Activated naive CD8-positive, alpha-beta T cell treated with anti-CD3 and anti-CD28 coated beads, Interleukin-2, amount 50 U/mL, for 24 hours (primary cell): ENCODE results near the gene GTF2I.
"Not testable (repeated sequence)": the region's sequence is repeated elsewhere in the genome, so short reads cannot be mapped to it uniquely, and the experiment has no call there.

ENCODE experiments used
- ATAC-seq: fragments of 150-1000 bp; cut with Tn5 transposase; one replicate; pipeline ENCODE4 v1.10.0; 2021
- DNase-seq: peaks from one replicate; pipeline ENCODE4 v3.0.0; 2021
- H3K27ac Mint-ChIP-seq: one replicate; pipeline ENCODE4 v1.8.0; 2021; ENCODE audit warnings: mild to moderate bottlenecking, mixed read lengths
- H3K27me3 Mint-ChIP-seq: one replicate; pipeline ENCODE4 v1.8.0; 2021; ENCODE audit warnings: mixed read lengths
- H3K36me3 Mint-ChIP-seq: one replicate; pipeline ENCODE4 v1.8.0; 2021; ENCODE audit warnings: low read depth, mixed read lengths
- H3K4me1 Mint-ChIP-seq: one replicate; pipeline ENCODE4 v1.8.0; 2021; ENCODE audit warnings: mixed read lengths
- H3K4me3 Mint-ChIP-seq: one replicate; pipeline ENCODE4 v1.8.0; 2021; ENCODE audit warnings: mild to moderate bottlenecking, moderate library complexity, mixed read lengths
- H3K9me3 Mint-ChIP-seq: one replicate; pipeline ENCODE4 v1.8.0; 2021; ENCODE audit warnings: mixed read lengths

GTF2I gene

DNA sequence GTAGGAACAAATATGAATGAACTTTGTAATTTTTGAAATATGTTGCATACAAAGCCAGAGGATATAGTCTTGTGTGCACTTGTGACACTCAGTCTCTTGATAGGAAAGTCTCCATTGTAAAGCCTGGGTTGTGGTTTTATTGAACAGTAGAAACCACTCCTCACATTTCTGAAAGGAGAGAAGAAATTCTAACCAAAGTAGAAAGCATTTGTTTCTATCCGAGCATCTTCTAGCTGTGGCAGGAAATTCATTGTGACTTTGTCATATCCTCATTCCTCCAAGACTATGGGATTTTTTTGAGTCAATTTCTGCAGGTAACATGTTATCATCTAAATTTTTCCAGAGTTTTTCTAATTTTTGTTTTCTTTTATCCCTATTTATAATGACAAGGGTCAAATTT is 60.8 kb downstream of the GTF2I start:
- DNase-seq (no peak), ATAC-seq (no peak)
- H3K4me3 Mint-ChIP-seq = no peak overlapping the region
- no peaks in the 10 kb centered on the region for H3K4me1 Mint-ChIP-seq
- no peak overlapping the region for H3K27ac Mint-ChIP-seq
- H3K36me3 Mint-ChIP-seq = peaks cover 50% of the 10 kb centered on the region
- no peaks in the 10 kb centered on the region for H3K9me3 Mint-ChIP-seq
- no peaks in the 10 kb centered on the region for H3K27me3 Mint-ChIP-seq

DNA sequence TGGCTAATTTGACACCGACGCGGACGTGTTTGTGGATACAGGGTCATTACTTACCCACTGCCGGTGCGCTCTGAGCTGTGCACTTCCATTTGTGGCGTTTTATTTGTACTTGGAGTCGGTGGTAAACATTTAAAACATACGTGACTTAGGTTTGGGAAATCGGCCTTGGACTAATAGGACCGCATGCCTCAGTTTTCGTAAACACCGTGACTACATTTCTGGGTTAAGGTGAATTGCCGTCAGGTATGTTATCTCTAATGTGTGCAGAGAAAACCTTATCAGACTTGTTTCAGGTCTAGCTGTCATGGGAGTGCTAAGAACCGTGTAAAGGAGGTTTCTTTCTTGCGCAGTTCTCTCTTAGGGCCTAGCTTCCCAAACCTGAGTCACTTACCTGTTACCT is 64.6 kb downstream of the GTF2I start:
- Mint-ChIP-seq H3K27ac (no peak overlapping the region), H3K4me1 (no peaks in the 10 kb centered on the region), H3K4me3 (no peak overlapping the region), H3K27me3 (no peaks in the 10 kb centered on the region), H3K9me3 (no peaks in the 10 kb centered on the region), H3K36me3 (peaks cover 44% of the 10 kb centered on the region)
- ATAC-seq (no peak), DNase-seq (no peak)

DNA sequence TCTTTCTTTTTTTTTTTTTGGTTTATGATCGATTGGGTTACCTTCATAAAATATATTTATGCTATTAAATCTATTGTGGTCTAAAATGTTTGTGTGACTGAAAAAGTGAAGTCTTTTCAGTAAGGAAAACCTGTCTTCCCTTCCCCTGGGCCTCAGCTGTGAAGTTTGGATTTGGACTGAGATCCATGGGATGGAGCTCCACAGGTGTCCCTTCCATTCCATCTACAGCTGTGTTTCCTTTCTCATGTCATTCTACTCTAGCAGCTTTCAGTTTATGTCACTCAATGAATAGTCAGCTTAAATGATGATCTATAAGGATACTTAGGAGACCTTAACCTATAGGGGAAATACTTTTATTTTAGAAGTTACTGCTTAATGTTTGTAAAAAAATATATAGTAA is 68.3 kb downstream of the GTF2I start:
- H3K27ac Mint-ChIP-seq = no peak overlapping the region
- no peak for ATAC-seq

DNA sequence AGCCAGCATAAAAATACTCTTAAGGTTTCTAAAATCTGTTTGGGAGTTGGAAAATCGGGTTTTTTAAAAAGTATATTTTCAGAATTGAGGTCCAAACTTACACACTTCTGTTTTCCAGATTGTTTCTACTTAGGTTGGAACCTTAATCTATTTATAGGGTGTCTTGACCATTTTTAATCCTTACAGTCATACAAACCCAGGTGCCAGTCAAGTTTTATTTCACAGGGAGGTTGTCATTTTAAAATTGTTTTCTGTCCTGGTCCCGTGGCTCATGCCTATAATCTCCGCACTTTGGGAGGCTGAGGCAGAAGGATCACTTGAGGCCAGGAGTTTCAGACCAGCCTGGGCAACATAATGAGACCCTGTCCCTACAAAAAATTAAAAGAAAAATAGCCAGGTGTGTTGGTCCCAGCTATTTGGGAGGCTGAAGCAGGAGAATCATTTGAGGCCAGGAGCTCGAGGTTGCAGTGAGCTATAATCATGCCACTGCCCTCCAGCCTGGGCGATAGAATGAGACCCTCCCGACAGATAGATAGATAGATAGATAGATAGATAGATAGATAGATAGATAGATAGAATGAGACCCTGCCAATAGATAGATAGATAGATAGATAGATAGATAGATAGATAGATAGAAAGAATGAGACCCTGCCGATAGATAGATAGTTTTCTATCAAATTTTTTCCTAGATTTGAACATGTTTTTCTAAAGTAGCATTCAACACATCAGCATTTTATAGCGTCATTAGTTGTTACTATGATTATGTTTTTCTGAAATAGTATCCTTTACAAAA is 69.0 kb downstream of the GTF2I start:
- Mint-ChIP-seq H3K9me3 (no peaks in the 10 kb centered on the region), H3K4me3 (no peak overlapping the region), H3K4me1 (no peaks in the 10 kb centered on the region), H3K36me3 (peaks cover 24% of the 10 kb centered on the region), H3K27me3 (no peaks in the 10 kb centered on the region), H3K27ac (no peak overlapping the region)
- no peak for DNase-seq
- no peak for ATAC-seq

More for the DNA sequence above, 68.3 kb downstream of the GTF2I start:
- no peaks in the 10 kb centered on the region for H3K27me3 Mint-ChIP-seq
- H3K9me3 Mint-ChIP-seq = no peaks in the 10 kb centered on the region
- no peaks in the 10 kb centered on the region for H3K4me1 Mint-ChIP-seq
- H3K4me3 Mint-ChIP-seq = no peak overlapping the region
- DNase-seq = no peak
- H3K36me3 Mint-ChIP-seq = peaks cover 25% of the 10 kb centered on the region

DNA sequence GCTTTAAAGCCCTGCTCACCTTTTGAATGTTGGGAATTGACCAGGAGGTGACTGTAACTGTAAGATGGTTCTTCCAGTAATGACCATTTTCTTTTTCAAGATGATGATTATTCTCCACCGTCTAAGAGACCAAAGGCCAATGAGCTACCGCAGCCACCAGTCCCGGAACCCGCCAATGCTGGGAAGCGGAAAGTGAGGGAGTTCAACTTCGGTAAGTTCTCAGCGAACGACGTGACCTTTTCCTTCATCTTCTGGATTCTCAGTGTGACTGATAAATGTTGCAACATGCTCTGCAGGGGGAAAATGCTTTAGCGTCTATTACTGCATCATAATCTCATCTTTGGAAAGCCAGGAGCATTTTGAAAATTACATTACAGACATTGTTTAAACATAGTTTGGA is 71.2 kb downstream of the GTF2I start:
- H3K4me3 Mint-ChIP-seq, H3K9me3 Mint-ChIP-seq, H3K27ac Mint-ChIP-seq, H3K27me3 Mint-ChIP-seq, ATAC-seq, DNase-seq, H3K4me1 Mint-ChIP-seq: not testable (repeated sequence)
- peaks cover 12% of the 10 kb centered on the region for H3K36me3 Mint-ChIP-seq

DNA sequence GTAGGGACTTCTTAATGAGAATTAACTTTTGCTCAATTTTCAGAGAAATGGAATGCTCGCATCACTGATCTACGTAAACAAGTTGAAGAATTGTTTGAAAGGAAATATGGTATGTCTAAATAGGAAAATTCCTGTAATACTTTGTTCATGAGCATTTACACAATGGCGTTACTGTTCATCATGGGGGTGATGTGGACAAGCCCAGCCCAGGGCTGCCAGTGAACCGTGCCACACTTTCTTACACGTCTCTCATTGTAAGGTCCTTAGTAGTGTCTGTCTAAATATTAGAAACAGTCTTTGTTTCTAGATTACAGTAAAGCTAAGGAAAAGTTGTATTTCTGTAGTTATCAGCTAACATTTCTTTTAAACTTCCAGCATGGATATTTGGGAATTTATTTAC is 72.7 kb downstream of the GTF2I start:
- H3K9me3 Mint-ChIP-seq, H3K27me3 Mint-ChIP-seq, H3K27ac Mint-ChIP-seq, DNase-seq, H3K4me1 Mint-ChIP-seq, H3K4me3 Mint-ChIP-seq, H3K36me3 Mint-ChIP-seq, ATAC-seq: not testable (repeated sequence)

DNA sequence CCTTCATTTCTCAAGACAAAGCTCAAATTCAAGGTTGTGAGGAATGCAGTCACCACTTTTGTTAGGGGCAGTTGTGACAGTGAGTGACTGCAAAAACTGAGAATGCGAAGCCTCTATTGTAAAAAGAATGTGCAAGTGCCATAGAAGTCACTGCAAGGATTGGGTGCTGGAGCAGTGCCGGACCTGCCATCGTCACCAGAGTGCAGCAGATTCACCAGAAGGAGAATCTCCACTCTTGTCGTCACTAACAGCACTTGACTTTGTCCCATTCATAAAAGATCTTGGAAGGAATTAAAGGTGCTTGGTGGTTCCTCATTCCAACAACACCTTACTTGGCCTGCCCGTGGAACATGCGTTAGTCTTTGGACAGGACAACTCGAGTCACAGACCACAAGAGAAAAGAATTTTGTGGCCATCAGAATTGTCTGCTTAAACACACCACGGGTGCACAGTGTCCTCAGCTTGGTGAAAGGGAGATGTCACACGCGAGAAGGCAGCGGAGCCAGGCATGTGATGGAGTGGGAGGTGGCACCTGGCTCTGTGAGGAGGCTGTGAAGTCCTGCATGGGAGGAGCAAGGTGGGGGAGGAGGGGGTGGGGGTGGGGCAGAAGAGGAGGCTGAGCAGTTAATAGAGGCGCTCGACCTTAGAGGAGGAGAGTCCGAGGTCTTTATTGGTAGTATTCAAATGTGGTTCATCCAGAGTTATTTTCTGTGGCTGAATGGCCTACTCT is 82.6 kb downstream of the GTF2I start:
- not testable (repeated sequence) for H3K27ac Mint-ChIP-seq, H3K9me3 Mint-ChIP-seq, H3K27me3 Mint-ChIP-seq, H3K36me3 Mint-ChIP-seq, DNase-seq, H3K4me3 Mint-ChIP-seq, H3K4me1 Mint-ChIP-seq, ATAC-seq

DNA sequence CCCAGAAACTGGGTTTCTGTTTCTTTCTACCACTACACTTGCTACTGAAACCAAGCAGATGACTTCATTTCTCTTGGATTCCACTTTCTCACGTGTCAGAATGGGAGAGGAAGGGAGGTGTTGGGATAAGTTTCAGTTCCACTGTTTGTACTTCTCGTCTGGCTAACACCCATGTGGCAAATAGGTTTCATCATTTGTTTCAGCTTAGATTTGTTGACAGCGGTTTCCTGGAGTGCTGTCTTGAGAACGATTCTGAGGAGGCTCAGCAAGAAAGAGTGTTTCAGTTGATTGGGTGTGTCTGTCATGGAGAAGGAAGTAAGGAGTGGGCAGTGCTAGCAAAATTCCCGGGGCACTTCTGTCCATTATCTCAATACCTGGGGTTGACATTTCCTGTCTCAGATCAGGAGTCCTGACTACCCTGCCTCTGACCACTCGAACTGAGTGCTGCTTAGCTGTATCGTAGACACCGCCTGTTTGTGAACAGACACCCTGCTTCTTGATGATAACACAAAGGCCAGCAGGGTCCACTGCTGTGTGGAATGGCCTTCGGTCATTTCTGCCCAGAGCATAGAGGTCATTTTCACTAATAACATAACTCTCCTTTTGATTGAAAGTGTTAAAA is 86.5 kb downstream of the GTF2I start:
- H3K36me3 Mint-ChIP-seq, ATAC-seq, H3K27ac Mint-ChIP-seq, H3K4me1 Mint-ChIP-seq, H3K27me3 Mint-ChIP-seq, H3K9me3 Mint-ChIP-seq, DNase-seq, H3K4me3 Mint-ChIP-seq: not testable (repeated sequence)

DNA sequence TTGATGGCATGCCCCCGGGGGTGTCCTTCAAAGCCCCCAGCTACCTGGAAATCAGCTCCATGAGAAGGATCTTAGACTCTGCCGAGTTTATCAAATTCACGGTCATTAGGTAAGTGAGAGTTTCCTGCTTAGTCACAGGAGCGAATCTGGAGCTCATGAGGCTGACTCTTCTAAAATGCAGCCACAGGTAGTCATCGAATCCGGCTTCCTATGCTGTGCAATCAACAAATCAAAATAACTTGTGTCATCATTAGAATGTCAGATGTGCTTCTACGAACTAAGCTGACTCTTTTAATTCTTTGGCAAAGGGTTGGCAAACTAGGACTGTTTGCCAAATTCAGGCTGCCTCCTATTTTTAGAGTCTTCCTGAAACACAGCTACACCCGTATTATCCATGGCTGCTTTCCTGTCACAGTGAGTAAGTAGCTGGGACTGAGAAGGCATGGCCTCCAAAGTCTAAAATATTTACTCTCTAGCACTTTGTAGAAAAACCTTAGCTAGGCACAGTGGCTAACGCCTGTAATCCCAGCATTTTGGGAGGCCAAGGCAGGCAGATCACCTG is 96.5 kb downstream of the GTF2I start:
- H3K27ac Mint-ChIP-seq, H3K27me3 Mint-ChIP-seq, ATAC-seq, H3K4me3 Mint-ChIP-seq, DNase-seq, H3K9me3 Mint-ChIP-seq, H3K36me3 Mint-ChIP-seq, H3K4me1 Mint-ChIP-seq: not testable (repeated sequence)

DNA sequence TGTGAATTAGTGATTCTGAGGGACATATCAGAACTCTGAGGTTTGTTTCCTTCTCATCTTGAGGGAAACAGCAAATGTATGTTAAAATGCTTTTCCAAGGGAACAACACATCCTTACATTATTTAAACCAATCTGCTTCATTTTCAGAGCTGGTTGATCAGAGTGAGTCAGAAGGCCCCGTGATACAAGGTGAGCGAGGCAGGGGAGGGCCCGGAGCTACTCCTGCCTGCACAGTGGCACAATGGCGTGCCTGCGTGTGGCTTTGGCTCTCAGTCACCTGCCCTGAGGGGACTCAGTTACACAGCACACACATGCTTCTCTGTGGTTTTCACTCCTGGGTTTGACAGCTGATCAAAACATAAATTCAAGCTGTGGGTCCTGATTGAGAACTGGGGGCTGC is 99.2 kb downstream of the GTF2I start:
- not testable (repeated sequence) for H3K27me3 Mint-ChIP-seq, H3K36me3 Mint-ChIP-seq, DNase-seq, H3K27ac Mint-ChIP-seq, H3K4me1 Mint-ChIP-seq, ATAC-seq, H3K9me3 Mint-ChIP-seq, H3K4me3 Mint-ChIP-seq

DNA sequence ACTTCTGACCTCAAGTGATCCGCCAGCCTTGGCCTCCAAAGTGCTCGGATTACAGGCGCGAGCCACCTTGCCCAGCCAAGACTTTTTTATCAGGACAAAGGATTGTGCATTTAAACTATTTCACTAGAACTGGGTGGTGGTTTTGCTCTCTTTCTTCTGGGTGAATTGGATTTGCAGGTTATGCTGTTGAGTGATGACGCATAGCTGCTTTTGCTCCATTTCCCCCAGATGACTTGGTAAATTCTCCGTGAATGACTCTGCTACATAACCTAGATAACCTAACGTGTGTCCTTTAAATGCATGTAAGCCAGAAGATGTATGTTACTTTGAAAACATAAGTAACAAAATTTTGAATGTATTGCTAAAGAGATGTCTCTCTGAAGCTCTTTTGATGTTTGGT is 100.8 kb downstream of the GTF2I start:
- not testable (repeated sequence) for H3K4me3 Mint-ChIP-seq, H3K36me3 Mint-ChIP-seq, DNase-seq, ATAC-seq, H3K4me1 Mint-ChIP-seq, H3K27ac Mint-ChIP-seq, H3K9me3 Mint-ChIP-seq, H3K27me3 Mint-ChIP-seq

DNA sequence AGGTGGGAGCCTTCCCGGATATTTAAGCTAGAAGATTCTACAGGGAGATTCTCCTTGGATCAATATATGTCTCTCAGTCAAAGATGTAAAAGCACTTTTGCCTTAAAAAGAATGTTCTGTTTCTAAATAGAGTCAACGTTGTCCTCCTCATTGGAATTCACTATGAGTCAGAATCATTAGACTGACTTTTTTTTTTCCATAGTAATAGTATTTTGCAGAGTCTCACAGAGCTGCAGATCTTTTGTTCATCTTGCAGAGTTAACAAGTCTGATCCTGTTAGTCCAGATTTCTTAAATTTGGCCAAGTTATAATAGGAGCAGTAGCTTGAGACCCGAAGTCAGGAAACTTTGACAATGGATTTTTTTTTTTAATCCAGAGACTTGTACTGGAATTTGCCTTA is 101.5 kb downstream of the GTF2I start:
- H3K27ac Mint-ChIP-seq, H3K4me1 Mint-ChIP-seq, DNase-seq, H3K4me3 Mint-ChIP-seq, H3K36me3 Mint-ChIP-seq, H3K27me3 Mint-ChIP-seq, H3K9me3 Mint-ChIP-seq, ATAC-seq: not testable (repeated sequence)

DNA sequence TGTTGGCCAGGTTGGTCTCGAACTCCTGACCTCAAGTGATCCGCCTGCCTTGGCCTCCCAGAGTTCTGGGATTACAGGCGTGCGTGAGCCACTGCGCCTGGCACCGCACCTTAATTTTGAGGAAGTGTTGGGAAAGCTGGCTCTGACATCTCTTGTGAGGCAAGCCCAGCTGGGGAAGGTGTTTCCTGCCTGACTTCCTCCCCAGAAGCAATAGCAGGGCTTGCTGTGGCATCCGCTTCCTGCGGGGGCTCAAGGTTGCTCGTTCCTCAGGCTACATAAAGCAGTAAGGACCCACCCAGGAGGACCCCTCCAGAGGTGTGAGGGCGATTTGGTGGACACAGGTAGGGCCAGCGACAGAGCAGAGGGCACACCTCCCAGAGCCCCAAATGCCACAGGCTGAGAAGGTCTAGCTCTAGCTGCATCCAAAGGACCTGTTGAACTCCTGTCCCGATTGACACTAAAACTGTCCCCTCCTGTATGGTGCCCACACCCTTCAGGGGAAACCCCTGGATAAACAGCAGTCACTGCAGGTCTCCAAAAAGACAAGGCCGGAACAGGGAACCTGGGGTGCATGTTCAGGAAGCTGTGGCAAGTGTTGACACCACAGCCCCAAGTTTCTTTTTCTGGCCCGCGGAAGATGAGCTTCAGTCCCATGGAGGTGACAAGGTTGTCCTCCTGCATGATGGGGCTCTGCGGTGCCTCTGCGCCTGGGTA is 107.8 kb downstream of the GTF2I start:
- H3K9me3 Mint-ChIP-seq, H3K36me3 Mint-ChIP-seq, H3K4me3 Mint-ChIP-seq, H3K27ac Mint-ChIP-seq, H3K4me1 Mint-ChIP-seq, H3K27me3 Mint-ChIP-seq, DNase-seq: not testable (repeated sequence)
- peak; percentile 42 for ATAC-seq

DNA sequence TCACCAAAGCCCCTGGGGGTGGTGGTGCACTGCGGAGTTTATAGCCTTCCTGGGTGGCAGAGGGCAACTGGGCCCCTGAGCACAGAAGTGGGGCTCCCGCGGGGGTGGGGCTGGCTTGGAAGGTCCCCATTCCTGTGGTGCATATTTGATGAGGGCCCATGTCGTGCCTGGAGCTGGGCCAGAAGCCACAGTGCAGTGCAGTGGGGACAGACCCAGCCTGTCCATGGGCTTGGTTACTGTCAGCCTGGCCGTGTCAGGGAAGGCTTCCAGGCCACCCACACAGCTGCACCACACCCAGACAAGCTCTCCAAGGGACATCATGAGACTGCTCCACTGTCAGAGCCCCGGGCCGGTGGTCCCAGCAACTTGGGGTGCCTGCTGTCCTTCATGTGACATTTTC is 109.0 kb downstream of the GTF2I start:
- ATAC-seq, H3K4me3 Mint-ChIP-seq, H3K9me3 Mint-ChIP-seq, H3K4me1 Mint-ChIP-seq, H3K27ac Mint-ChIP-seq, DNase-seq, H3K36me3 Mint-ChIP-seq, H3K27me3 Mint-ChIP-seq: not testable (repeated sequence)
